WI38 (cell line): ENCODE results near the gene HEPHL1.

ENCODE experiments used
- H3K4me3 ChIP-seq: 2 replicates; pipeline ENCODE4 v1.5.1; 2011; ENCODE audit warnings: low read depth, mild to moderate bottlenecking, control low read depth, low read length
- CTCF ChIP-seq: IDR thresholded peaks from 2 replicates; pipeline ENCODE4 v1.5.1; 2012; ENCODE audit warnings: low read depth, mild to moderate bottlenecking, control low read depth, low read length

HEPHL1 gene

DNA sequence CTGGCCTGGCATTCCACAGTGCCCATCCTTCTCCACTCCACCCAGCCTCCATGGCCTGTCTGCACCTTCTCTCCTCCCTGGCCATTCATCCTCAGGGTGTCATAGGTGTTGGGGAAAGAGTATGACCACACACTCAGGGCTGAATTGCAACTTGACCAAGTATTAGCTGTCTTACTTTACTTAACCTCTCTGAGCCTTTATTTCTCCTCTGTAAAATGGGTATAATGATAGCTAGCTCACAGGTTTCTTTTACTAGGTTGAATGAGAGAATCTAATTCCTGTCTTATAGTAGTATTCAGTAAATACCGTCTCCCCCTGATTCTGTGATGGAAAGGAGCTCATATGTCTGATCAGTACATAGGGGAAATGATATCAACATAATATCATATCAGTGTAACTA lies 123.5 kb downstream of the HEPHL1 start:
- no peak for TF ChIP-seq CTCF
- no peak overlapping the region for H3K4me3 ChIP-seq

- TF ChIP-seq CTCF: no peak
- H3K4me3 ChIP-seq: no peak overlapping the region
Observed at GRCh38 chr11:94145431-94145830, 124.3 kb downstream of the HEPHL1 start.

DNA sequence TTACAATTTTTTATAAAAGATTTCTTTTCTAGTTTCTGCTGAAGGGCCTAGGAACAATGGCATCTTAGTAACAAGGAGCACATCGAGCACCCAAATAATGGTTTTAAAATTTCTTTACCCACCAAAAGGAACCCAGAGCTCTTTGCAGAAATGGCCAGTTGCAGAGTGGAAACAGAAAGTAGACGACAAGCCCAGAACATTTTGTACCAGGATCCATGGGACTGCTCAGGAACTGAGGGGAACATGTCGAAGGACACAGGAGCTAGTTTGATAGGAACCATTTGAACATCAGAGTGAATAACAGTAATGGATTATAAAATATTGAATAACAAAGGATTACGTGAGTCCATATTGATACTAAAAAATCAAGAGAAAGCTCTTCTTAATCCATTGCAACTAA lies 124.8 kb downstream of the HEPHL1 start:
- no peak for TF ChIP-seq CTCF
- H3K4me3 ChIP-seq: no peak overlapping the region

- H3K4me3 ChIP-seq: no peak overlapping the region
- TF ChIP-seq CTCF: no peak
Observed at GRCh38 chr11:94147433-94147845, 126.3 kb downstream of the HEPHL1 start.

DNA sequence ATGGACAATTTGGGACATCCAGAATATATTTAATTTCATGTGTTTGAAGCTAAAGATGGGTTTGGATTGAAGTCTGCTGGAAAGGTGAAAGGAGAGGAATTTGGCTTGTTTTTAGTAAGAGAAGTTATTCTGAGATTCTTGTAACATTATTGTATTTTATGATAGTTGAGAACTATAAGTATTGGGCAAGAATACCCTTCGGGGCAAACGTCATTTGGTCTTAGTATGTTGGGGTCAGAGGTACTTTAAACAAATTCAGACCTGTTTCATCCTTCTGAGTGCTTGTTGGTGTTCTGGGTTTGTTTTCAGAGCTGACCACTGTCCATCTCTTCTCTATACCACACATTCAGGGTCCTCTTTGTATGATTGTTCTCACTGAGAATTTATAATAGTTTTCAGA lies 127.0 kb downstream of the HEPHL1 start:
- no peak for TF ChIP-seq CTCF
- H3K4me3 ChIP-seq: no peak overlapping the region

- no peak for TF ChIP-seq CTCF
- no peak overlapping the region for H3K4me3 ChIP-seq
Observed at GRCh38 chr11:94149431-94150017, 128.4 kb downstream of the HEPHL1 start.

GRCh38 chr11:94150056-94150455 lies 128.9 kb downstream of the HEPHL1 start:
- no peak for TF ChIP-seq CTCF
- H3K4me3 ChIP-seq: no peak overlapping the region
